Activated CD4-positive, alpha-beta T cell treated with anti-CD3 and anti-CD28 coated beads, Interleukin-2, amount 10 ng/mL, durations not matched to agents 7 days and 5 days (primary cell): ENCODE data around the gene MYO1G. TPM values are rescaled to one million over a fixed set of nuclear protein-coding genes. Genes with fewer than 3 reads are reported as not detected.
A peak's percentile ranks its signal among the peaks of the same experiment; 100 is the strongest.
"Not testable (repeated sequence)": the region's sequence is repeated elsewhere in the genome, so short reads cannot be mapped to it uniquely, and the experiment has no call there.

Source experiments
- CTCF ChIA-PET: fragments of 350-600 bp; sonication (Branson Sonifier 250); formaldehyde crosslinking; loops from one replicate; lab custom pipeline; 2021; ENCODE audit warnings: antibody characterized with exemption; lab: Charles Lee
- POLR2A ChIA-PET: fragments of 350-600 bp; sonication (Branson Sonifier 250); formaldehyde crosslinking; loops from one replicate; lab custom pipeline; 2021; ENCODE audit warnings: antibody characterized with exemption; lab: Charles Lee
- DNase-seq: peaks from one replicate; pipeline ENCODE4 v3.0.0-alpha.2; 2020
- H3K27ac Mint-ChIP-seq: one replicate; pipeline ENCODE4 v1.8.0; 2021; ENCODE audit warnings: mild to moderate bottlenecking, moderate library complexity, mixed read lengths
- H3K27me3 Mint-ChIP-seq: one replicate; pipeline ENCODE4 v1.8.0; 2021; ENCODE audit warnings: mixed read lengths
- H3K36me3 Mint-ChIP-seq: one replicate; pipeline ENCODE4 v1.8.0; 2021; ENCODE audit warnings: low read depth, mixed read lengths
- H3K4me1 Mint-ChIP-seq: one replicate; pipeline ENCODE4 v1.8.0; 2021; ENCODE audit warnings: mixed read lengths
- H3K4me3 Mint-ChIP-seq: one replicate; pipeline ENCODE4 v1.8.0; 2021; ENCODE audit warnings: mild to moderate bottlenecking, moderate library complexity, mixed read lengths
- H3K9me3 Mint-ChIP-seq: one replicate; pipeline ENCODE4 v1.8.0; 2021; ENCODE audit warnings: mixed read lengths
- total RNA-seq, 2 experiments: library from RNA; stranded (reverse); gene quantifications; one replicate each; pipeline ENCODE4 v1.2.3, GENCODE V29; 2021

MYO1G gene
- 100 to 1,000 TPM; 414 to 457 TPM for total RNA-seq

DNA sequence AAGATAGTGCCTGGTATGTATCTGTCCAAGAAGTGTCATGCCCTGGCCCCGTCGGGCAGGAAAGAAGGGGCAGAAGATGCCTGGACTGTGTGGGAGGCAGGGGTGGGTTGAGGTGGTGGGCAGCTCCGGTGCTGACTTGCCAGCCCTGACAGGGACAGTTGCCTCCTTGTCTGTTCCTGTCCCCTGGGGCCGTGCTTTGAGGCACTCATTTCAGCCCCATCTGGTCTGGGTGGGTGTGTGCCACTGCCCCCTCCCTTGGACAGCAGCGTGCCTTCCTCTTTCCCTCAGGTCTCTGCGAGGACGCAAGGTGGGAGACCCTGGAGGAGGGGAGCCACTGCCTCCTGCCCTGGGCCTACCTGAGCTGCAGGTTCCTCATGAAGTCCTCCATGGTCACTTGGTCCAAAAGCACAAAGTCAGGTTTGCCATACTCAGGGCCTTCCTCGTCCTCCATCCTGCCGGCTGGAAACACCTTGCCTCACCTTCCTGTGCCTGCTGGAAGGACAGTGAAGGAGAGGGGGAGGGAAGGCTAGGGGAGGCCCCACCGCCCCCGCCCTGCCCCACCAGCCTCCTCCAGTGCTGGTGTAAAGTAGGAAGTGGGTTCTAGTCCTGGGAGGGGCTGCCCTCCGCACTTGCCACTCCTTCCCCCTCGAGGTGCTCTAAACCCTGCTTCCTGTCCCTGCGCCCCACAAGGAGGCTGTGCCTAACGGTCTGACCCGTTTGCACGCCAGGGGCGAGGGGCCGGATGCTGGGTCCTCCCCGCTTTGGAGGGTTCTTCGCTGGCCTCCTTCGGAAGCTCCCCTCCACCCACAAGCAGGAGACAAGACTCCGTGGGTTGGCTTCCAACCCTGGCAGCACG lies at the start of gene MYO1G:
Gene MYO1G, minus strand, starts transcription at position 505 of the 856 bp plus-strand sequence. Its CDS starts 54 bp downstream, at position 451.
- ChIA-PET CTCF (interaction anchor here (1.0 to 1.3 kb wide), 10 partner anchors 15 to 154 kb away, joined by 3 to 6 read pairs (median 3); no protein-coding TSS in a partner anchor), POLR2A (interaction anchor here (0.9 to 1.1 kb wide), 2 partner anchors 18 to 49 kb away, joined by 3 to 6 read pairs; no protein-coding TSS in a partner anchor)
- no peaks in the 10 kb centered on the region for H3K27me3 Mint-ChIP-seq
- peak within 1 kb of the TSS; percentile 95 for H3K27ac Mint-ChIP-seq
- DNase-seq: peak; percentile 96
- peak within 1 kb of the TSS; percentile 98 for H3K4me3 Mint-ChIP-seq
- peaks cover 75% of the 10 kb centered on the region for H3K4me1 Mint-ChIP-seq
- no peaks in the 10 kb centered on the region for H3K9me3 Mint-ChIP-seq
- H3K36me3 Mint-ChIP-seq: peaks cover 79% of the 10 kb centered on the region

DNA sequence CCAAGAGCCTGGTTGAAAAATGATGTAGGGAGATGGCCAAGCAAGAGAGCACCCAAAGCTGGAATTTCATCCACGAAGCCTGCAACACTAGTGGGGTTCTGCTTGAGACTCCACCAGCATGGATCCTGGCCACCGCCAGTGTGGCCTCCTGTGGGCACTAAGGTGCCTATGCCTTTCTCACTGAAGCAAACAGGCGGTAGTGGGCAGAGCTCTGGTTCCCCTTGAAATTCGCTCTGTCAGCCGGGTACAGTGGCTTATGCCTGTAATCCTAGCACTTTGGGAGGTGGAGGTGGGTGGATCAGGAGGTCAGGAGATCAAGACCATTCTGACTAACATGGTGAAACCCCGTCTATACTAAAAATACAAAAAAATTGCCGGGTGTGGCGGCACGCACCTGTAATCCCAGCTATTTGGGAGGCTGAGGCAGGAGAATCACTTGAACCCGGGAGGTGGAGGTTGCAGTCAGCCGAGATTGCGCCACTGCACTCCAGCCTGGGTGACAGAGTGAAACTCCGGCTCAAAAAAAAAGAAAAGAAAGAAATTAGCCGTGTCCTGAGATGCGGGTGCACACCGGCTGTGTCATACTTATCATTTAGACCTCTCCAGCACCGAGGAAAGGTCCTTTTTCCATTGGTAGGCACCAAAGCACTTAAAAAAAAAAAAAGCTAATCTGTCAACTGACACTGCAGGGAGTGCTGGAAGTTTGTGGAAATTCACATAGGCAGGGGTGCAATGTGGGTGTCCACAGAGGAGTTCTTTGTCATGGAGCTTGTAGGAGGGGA lies 49.5 kb upstream of the MYO1G start:
- DNase-seq: no peak
- ChIA-PET POLR2A (interaction anchor here (0.6 to 2.0 kb wide), 3 partner anchors 8 to 50 kb away, joined by 4 to 6 read pairs (median 4); no protein-coding TSS in a partner anchor), CTCF (interaction anchor here (0.5 to 3.2 kb wide), 8 partner anchors 9 to 1131 kb away, joined by 3 to 16 read pairs (median 4); no protein-coding TSS in a partner anchor)
- Mint-ChIP-seq H3K4me3 (peak overlapping the region; percentile 81), H3K9me3 (peaks cover 4% of the 10 kb centered on the region), H3K4me1 (peaks cover 68% of the 10 kb centered on the region), H3K27ac (peak overlapping the region; percentile 87), H3K36me3 (peaks cover 79% of the 10 kb centered on the region), H3K27me3 (no peaks in the 10 kb centered on the region)

DNA sequence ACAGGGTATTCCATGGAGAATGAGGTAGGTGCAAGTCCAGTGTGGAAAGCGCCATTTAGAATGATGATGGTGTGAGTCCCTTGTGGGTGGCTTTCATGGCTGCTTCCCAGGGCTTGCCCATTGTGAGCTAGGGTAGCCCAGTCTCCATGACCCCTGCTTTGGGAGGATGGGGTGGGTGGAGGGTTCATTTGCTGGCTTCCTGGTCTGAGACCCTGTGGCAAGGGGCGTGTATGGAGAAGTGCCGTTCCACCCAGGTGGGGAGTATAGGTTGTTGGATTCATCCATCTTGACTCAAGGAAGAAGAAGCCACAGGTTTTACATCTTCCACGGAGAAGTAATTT lies 48.9 kb upstream of the MYO1G start:
- Mint-ChIP-seq H3K27me3 (no peaks in the 10 kb centered on the region), H3K4me1 (peaks cover 66% of the 10 kb centered on the region), H3K36me3 (peaks cover 75% of the 10 kb centered on the region), H3K27ac (peak overlapping the region; percentile 87), H3K4me3 (peak overlapping the region; percentile 81), H3K9me3 (peaks cover 4% of the 10 kb centered on the region)
- CTCF ChIA-PET: interaction anchor here (0.5 to 3.2 kb wide), 12 partner anchors 9 to 165 kb away, joined by 3 to 16 read pairs (median 4); partner anchors contain the start of gene MYO1G
- DNase-seq: no peak
- POLR2A ChIA-PET: interaction anchor here (0.6 to 2.0 kb wide), 4 partner anchors 8 to 55 kb away, joined by 4 to 6 read pairs (median 4); no protein-coding TSS in a partner anchor

DNA sequence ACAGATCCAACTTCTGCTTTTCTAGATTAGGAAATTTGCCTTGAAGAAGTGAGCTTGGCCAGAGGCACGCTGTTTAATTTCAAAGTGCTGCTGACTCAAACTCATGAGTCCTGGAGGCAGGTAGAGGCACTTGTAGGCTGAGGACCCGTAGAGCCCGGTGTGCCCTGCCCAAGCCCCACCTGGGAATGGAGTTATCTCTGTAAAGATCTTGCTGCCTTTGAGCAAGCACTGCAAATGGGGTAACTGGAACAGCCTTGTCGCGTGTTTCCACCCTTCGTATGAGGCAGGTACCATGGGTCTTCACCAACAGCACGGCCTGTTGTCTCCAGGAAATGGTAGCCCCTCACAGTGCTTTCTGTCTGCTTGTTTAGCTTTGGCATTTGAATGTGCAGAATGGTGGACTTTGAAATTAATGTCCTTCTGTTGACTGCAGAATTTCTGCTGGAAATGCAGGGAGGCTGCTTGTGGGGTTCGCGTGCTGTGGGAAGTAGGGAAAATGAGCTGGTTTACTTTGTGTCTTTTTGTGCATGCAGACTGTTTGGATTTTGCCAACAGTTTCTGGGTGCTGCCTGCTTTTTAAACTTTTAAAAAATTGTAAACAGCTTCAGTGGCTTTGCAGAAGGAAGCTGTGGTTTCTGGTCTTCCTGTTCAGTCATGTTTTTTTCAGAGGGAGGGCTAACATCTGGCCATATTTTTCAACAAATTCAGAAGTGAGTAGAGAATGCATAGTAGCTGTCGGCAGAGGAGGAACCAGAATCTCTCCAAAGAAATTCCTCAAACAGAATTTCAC lies 48.4 kb upstream of the MYO1G start:
- DNase-seq: peak; percentile 63
- Mint-ChIP-seq H3K9me3 (peaks cover 4% of the 10 kb centered on the region), H3K4me3 (peak overlapping the region; percentile 81), H3K36me3 (peaks cover 70% of the 10 kb centered on the region), H3K27me3 (no peaks in the 10 kb centered on the region), H3K4me1 (peaks cover 60% of the 10 kb centered on the region), H3K27ac (peak overlapping the region; percentile 87)
- ChIA-PET POLR2A (interaction anchor here (0.6 to 2.0 kb wide), 4 partner anchors 9 to 54 kb away, joined by 3 to 6 read pairs (median 4); no protein-coding TSS in a partner anchor), CTCF (interaction anchor here (0.6 to 3.2 kb wide), 10 partner anchors 9 to 165 kb away, joined by 3 to 16 read pairs (median 4); partner anchors contain the start of gene MYO1G)

DNA sequence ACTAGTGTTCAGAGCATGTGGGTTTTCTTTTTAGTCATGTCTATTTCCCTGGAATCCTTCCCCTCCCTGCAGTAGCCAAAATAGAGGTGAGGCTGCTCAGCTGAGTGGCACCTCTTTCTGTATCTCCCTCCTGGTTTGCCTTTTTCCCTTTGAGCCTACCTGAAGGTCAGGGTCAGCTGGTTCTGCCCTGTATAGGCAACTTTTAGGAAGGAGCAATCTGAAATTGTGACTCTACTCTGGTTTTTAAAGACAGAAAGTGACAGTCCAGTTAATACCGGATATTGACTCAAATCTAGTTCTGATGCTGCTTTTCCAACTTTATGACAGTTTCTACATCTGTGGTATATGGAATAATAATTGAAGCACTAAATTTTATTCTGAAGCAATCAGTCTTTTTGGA lies 47.2 kb upstream of the MYO1G start:
- POLR2A ChIA-PET: no interaction called here
- H3K27me3 Mint-ChIP-seq: no peaks in the 10 kb centered on the region
- H3K9me3 Mint-ChIP-seq: peaks cover 4% of the 10 kb centered on the region
- peaks cover 66% of the 10 kb centered on the region for H3K36me3 Mint-ChIP-seq
- peak overlapping the region; percentile 44 for H3K4me3 Mint-ChIP-seq
- H3K27ac Mint-ChIP-seq: peak overlapping the region; percentile 82
- CTCF ChIA-PET: interaction anchor here (3.2 kb wide), 1 partner anchor 52 kb away, joined by 16 read pairs; no protein-coding TSS in a partner anchor
- no peak for DNase-seq
- peaks cover 60% of the 10 kb centered on the region for H3K4me1 Mint-ChIP-seq

DNA sequence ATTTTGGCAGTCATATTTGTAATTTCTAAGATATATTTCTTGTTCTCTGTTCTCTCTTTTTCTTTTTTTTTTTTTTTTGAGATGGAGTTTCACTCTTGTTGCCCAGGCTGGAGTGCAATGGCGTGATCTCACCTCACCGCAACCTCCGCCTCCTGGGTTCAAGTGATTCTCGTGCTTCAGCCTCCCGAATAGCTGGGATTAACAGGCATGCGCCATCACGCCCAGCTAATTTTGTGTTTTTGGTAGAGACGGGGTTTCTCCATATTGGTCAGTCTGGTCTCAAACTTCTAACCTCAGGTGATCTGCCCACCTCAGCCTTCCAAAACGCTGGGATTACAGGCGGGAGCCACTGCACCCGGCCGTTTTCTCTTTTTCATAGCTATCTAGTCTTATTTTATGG lies 46.7 kb upstream of the MYO1G start:
- Mint-ChIP-seq H3K27ac (peak overlapping the region; percentile 82), H3K4me1 (peaks cover 63% of the 10 kb centered on the region), H3K4me3 (peak overlapping the region; percentile 44), H3K36me3 (peaks cover 65% of the 10 kb centered on the region)
- ChIA-PET POLR2A (interaction anchor here (0.7 kb wide), 1 partner anchor 9 kb away, joined by 4 read pairs; no protein-coding TSS in a partner anchor), CTCF (interaction anchor here (3.2 kb wide), 1 partner anchor 52 kb away, joined by 16 read pairs; no protein-coding TSS in a partner anchor)
- not testable (repeated sequence) for DNase-seq, H3K9me3 Mint-ChIP-seq, H3K27me3 Mint-ChIP-seq

DNA sequence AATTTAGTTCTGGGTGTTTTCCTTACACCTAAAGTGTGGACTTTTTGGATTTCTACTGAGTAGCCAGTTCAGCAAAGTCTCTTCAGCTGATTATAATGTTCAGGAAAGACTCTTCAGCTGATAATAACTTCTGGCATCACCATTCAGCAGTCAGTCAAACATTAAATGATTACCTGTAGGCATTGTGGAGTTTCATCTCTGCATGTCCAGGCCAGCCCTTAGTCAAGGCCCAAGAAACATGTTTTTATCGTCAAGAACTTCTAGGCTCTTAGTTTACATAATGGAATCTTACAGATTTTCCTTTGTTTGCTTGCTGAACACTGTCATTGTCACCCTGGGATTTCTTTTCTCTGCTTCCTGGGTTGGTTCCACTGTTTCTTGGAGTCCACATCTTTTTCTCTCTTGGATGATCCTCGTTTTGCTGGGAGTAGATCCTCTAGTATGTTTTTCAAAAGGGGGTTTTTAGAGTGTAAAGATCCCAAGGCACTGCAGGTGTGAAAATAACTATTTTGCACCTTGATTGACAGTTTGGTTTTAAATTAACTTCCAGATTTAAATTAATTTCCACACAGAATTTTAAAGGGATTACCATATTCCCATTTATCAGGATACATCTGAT lies 45.4 kb upstream of the MYO1G start:
- Mint-ChIP-seq H3K27me3 (no peaks in the 10 kb centered on the region), H3K27ac (no peak overlapping the region), H3K4me3 (no peak overlapping the region), H3K36me3 (peaks cover 55% of the 10 kb centered on the region), H3K4me1 (peaks cover 57% of the 10 kb centered on the region), H3K9me3 (peaks cover 4% of the 10 kb centered on the region)
- ChIA-PET POLR2A (no interaction called here), CTCF (interaction anchor here (0.6 kb wide), 1 partner anchor 12 kb away, joined by 3 read pairs; no protein-coding TSS in a partner anchor)
- no peak for DNase-seq

DNA sequence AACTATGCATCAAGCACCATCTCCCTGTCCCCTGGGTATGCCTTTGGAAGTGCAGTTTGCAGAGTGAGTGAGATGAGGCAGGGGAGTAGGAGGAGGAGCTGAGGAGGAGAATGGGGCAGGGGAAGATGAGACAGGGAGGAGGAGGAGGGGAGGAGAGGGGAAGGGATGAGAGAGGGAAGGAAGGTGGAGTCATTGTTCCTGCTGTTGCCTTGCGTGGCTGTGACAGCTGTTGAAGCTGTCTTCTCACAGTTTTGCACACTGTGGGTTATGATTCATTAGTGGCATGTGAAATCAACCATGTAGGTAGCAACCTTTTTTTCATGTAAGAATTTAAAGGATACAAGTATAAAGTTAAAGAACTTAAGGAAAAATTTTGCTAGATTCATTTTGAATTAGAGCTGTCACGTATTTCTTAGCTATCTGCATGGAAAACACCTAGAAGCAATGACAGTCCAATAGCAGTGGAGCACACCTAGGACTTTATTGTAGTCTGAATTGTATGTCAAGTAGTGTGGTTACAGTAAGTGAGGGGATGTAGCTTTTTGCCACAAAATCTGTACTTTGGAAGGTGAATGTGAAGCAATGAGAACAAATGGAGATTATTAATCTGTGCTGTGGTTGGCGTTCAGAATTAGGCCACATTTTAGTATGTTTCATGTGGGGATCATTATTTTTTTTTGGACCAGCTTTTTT lies 42.9 kb upstream of the MYO1G start:
- CTCF ChIA-PET: interaction anchor here (0.6 to 2.7 kb wide), 5 partner anchors 13 to 48 kb away, joined by 3 to 10 read pairs (median 3); no protein-coding TSS in a partner anchor
- Mint-ChIP-seq H3K9me3 (peaks cover 4% of the 10 kb centered on the region), H3K27ac (peak overlapping the region; percentile 74), H3K4me3 (no peak overlapping the region), H3K4me1 (peaks cover 57% of the 10 kb centered on the region), H3K27me3 (no peaks in the 10 kb centered on the region), H3K36me3 (peaks cover 41% of the 10 kb centered on the region)
- no peak for DNase-seq
- POLR2A ChIA-PET: interaction anchor here (0.7 kb wide), 1 partner anchor 444 kb away, joined by 5 read pairs; no protein-coding TSS in a partner anchor

DNA sequence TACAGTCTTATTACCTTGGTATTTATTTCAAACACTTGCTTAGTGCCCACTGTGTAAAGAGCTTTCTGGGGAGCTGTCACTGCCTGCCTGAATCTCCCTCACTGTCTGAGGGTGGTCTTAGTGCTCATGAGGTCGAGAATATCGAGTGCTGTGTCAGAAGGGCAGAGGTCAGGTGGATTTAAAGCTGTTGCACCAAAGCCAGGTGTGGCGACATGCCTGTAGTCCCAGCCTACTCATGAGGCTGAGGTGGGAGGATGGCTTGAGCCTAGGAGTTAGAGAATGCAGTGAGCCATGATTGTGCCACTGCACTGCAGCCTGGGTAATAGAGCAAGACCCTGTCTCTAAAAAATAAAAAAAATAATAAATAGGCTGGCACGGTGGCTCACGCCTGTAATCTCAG lies 42.1 kb upstream of the MYO1G start:
- no peak overlapping the region for H3K27ac Mint-ChIP-seq

DNA sequence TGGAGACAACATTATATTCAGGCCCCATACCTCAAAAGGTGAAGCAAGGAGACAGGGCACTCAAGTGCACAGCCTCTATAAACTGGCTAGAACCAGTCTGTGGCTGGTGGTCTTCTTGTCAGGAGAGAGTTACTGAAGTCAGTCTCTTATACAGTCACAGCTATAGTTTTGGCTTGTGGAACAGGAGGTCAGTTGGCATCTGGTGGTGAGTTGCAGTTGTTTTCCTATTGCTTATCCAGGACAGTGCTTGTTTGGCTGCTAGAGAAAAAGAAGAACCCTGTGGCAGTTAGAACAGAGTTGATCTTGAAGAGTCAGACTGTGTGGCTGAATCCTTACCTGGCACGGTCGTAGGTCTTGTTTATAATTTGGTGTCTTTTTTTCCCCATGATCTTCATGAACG lies 38.4 kb upstream of the MYO1G start:
- H3K4me1 Mint-ChIP-seq: peaks cover 53% of the 10 kb centered on the region
- ChIA-PET POLR2A (no interaction called here), CTCF (no interaction called here)
- H3K36me3 Mint-ChIP-seq: peaks cover 39% of the 10 kb centered on the region
- no peaks in the 10 kb centered on the region for H3K9me3 Mint-ChIP-seq
- no peak overlapping the region for H3K27ac Mint-ChIP-seq
- DNase-seq: no peak
- no peak overlapping the region for H3K4me3 Mint-ChIP-seq
- no peaks in the 10 kb centered on the region for H3K27me3 Mint-ChIP-seq

More for the DNA sequence above, 42.1 kb upstream of the MYO1G start:
- H3K9me3 Mint-ChIP-seq: peaks cover 4% of the 10 kb centered on the region
- peaks cover 41% of the 10 kb centered on the region for H3K36me3 Mint-ChIP-seq
- DNase-seq: no peak
- peaks cover 52% of the 10 kb centered on the region for H3K4me1 Mint-ChIP-seq
- H3K27me3 Mint-ChIP-seq: no peaks in the 10 kb centered on the region
- CTCF ChIA-PET: interaction anchor here (1.6 to 2.7 kb wide), 2 partner anchors 19 to 48 kb away, joined by 9 to 10 read pairs; no protein-coding TSS in a partner anchor
- POLR2A ChIA-PET: no interaction called here
- H3K4me3 Mint-ChIP-seq: no peak overlapping the region
